ENCODE results near the gene ETS1.

DNA sequence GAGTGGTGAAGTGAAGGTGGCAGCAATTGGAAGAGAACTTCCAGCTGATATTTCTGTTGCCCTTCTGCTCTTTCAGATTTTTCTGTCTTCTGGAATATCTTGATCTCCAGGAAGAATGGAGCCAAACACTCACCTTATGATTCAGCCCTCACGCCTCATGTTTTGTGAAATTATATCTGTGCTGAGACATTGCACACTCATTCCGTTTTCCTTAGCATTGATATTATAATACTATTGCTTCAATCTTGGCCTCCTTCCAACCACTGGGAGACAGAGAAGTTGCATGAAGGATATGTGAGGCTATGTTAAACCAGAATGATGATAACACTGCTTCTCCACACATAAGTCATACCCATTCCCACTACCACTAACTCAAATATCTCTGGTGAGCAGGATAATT, 177.9 kb downstream of the ETS1 start:
- TF ChIP-seq, protein P1, sequence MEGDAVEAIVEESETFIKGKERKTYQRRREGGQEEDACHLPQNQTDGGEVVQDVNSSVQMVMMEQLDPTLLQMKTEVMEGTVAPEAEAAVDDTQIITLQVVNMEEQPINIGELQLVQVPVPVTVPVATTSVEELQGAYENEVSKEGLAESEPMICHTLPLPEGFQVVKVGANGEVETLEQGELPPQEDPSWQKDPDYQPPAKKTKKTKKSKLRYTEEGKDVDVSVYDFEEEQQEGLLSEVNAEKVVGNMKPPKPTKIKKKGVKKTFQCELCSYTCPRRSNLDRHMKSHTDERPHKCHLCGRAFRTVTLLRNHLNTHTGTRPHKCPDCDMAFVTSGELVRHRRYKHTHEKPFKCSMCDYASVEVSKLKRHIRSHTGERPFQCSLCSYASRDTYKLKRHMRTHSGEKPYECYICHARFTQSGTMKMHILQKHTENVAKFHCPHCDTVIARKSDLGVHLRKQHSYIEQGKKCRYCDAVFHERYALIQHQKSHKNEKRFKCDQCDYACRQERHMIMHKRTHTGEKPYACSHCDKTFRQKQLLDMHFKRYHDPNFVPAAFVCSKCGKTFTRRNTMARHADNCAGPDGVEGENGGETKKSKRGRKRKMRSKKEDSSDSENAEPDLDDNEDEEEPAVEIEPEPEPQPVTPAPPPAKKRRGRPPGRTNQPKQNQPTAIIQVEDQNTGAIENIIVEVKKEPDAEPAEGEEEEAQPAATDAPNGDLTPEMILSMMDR (IDR thresholded peaks at IDR 0.05) = no peak
- no peak for TF ChIP-seq POLR2A (IDR thresholded peaks at IDR 0.05)
